Body of pancreas (tissue), 4 donors: ENCODE data around the gene SYCN. TPM values are rescaled to one million over a fixed set of nuclear protein-coding genes. Genes with fewer than 3 reads are reported as not detected.

Source experiments
- ATAC-seq: fragments of 150-250 bp; one replicate; pipeline ENCODE4 v1.9.1; 2016
- DNase-seq, 4 donors: peaks; one replicate each; pipeline ENCODE4 v3.0.0-alpha.2; 2019
- H3K27ac ChIP-seq, 4 donors: fragments of 200-600 bp; sonication (generic); 1 replicate in 3 of 4; 2 replicates in 1 of 4; pipeline versions ENCODE4 v1.5.1 to v1.6.1; 2016 to 2019; ENCODE audit warnings: mild to moderate bottlenecking in 1 of 4, mixed read lengths in 1 of 4, moderate library complexity in 1 of 4
- H3K27me3 ChIP-seq, 2 donors: fragments of 200-600 bp; sonication (generic); one replicate each; pipeline ENCODE4 v1.6.0; 2016; ENCODE audit warnings: mild to moderate bottlenecking in 1 of 2
- H3K36me3 ChIP-seq, 2 donors: fragments of 200-600 bp; sonication (generic); replicated peaks in 1 of 2; 2 replicates each; pipeline ENCODE4 v1.5.1; 2016; ENCODE audit warnings: low read depth in 2 of 2; ENCODE audit not compliant: insufficient read depth in 1 of 2
- H3K4me1 ChIP-seq: fragments of 200-600 bp; sonication (generic); one replicate; pipeline ENCODE4 v1.6.0; 2016
- H3K4me3 ChIP-seq, 2 donors: fragments of 200-600 bp; sonication (generic); 1 replicate in 1 of 2; 2 replicates in 1 of 2; pipeline ENCODE4 v1.5.1; 2016 to 2019
- H3K9me3 ChIP-seq, 3 donors: fragments of 200-600 bp; sonication (generic); 1 replicate in 2 of 3; 2 replicates in 1 of 3; pipeline ENCODE4 v1.5.1; 2016
- POLR2A ChIP-seq, 3 donors: fragments of 450-650 bp; IDR thresholded peaks; one replicate each; pipeline ENCODE4 v1.6.1; 2016; ENCODE audit warnings: antibody characterized with exemption in 3 of 3, mild to moderate bottlenecking in 2 of 3
- WGBS, 2 donors: methylation state at CpG; one replicate each; pipeline ENCODE4 v1.1.5; 2017; 5-methylcytosine and 5-hydroxymethylcytosine counted together
- intact Hi-C: fragments of 100-400 bp; cut with DNase I; formaldehyde crosslinking; loops from one replicate; pipeline ENCODE4 v1.15.1; 2023
- total RNA-seq, 2 donors: library from RNA; depleted of rRNA; stranded (reverse); fragments of >200 nt; gene quantifications; one replicate each; pipeline ENCODE4 v1.1.0, GENCODE V29; 2016
- TF ChIP-seq, protein P1 (sequence below), 7 experiments: fragments of 450-650 bp in 4 of 7; fragments of 200-600 bp in 3 of 7; sonication (generic) in 3 of 7; IDR thresholded peaks; one replicate each; pipeline ENCODE4 v1.5.1; 2016 to 2019; ENCODE audit warnings: antibody characterized with exemption in 7 of 7

SYCN gene
- total RNA-seq, 2 donors from 2014 or later: 2,614 to 5,793 TPM

DNA sequence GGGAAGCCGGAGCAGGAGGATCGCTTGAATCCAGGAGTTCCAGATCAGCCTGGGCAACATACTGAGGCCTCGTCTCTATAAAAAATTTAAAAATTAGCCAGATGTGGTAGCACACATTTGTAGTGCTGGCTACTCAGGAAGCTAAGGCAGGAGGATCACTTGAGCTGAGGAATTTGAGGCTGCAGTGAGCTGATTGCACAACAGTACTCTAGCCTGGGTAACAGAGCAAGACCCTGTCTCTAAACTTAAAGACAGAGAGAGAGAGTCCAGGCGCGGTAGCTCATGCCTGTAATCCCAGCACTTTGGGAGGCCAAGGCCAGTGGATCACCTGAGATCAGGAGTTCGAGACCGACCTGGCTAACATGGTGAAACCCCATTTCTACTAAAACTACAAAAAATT lies 36.4 kb upstream of the SYCN start:
- peaks cover 15% of the 10 kb centered on the region for H3K4me1 ChIP-seq
- H3K27me3 ChIP-seq: no peaks in the 10 kb centered on the region
- no peak for TF ChIP-seq POLR2A (IDR thresholded peaks at IDR 0.05)
- TF ChIP-seq, protein P1, sequence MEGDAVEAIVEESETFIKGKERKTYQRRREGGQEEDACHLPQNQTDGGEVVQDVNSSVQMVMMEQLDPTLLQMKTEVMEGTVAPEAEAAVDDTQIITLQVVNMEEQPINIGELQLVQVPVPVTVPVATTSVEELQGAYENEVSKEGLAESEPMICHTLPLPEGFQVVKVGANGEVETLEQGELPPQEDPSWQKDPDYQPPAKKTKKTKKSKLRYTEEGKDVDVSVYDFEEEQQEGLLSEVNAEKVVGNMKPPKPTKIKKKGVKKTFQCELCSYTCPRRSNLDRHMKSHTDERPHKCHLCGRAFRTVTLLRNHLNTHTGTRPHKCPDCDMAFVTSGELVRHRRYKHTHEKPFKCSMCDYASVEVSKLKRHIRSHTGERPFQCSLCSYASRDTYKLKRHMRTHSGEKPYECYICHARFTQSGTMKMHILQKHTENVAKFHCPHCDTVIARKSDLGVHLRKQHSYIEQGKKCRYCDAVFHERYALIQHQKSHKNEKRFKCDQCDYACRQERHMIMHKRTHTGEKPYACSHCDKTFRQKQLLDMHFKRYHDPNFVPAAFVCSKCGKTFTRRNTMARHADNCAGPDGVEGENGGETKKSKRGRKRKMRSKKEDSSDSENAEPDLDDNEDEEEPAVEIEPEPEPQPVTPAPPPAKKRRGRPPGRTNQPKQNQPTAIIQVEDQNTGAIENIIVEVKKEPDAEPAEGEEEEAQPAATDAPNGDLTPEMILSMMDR (IDR thresholded peaks at IDR 0.05): no peak
- DNase-seq: no peak
- no peaks in the 10 kb centered on the region for H3K36me3 ChIP-seq
- H3K27ac ChIP-seq: no peak overlapping the region
- ATAC-seq: no peak
- 87 to 95% methylated on average over 7 of the region's 7 CpGs for WGBS, 2 donors
- intact Hi-C loops: no loop called here
- H3K9me3 ChIP-seq: no peaks in the 10 kb centered on the region
- H3K4me3 ChIP-seq: no peak overlapping the region

- Histone ChIP-seq H3K27me3 (no peaks in the 10 kb centered on the region), H3K27ac (no peak overlapping the region), H3K9me3 (no peaks in the 10 kb centered on the region), H3K36me3 (no peaks in the 10 kb centered on the region), H3K4me3 (no peak overlapping the region), H3K4me1 (peaks cover 15% of the 10 kb centered on the region)
- no peak for TF ChIP-seq POLR2A (IDR thresholded peaks at IDR 0.05)
- TF ChIP-seq, protein P1 (IDR thresholded peaks at IDR 0.05): no peak
- intact Hi-C loops: no loop called here
- DNase-seq (no peak), ATAC-seq (no peak)
- 90 to 91% methylated on average over 6 of the region's 6 CpGs for WGBS, 2 donors
Measured at GRCh38 chr19:39238944-39239343, 34.9 kb upstream of the SYCN start.

DNA sequence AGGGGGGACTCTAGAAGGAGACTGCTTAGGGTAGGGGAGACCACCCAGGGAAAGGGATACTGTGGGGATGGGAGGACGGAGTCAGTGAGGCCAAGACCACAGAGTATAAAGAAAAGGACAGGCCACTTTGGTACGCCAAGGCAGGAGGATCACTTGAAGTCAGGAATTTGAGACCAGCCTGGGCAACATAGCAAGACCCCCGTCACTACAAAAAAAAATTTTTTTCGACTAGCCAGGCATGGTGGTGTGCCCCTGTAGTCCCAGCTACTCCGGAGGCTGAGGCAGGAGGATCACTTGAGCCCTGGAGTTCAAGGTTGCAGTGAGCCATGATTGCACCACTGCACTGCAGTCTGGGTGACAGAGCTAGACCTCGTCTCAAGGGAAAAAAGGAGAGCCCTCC lies 34.1 kb upstream of the SYCN start:
- DNase-seq (no peak), ATAC-seq (no peak)
- 78 to 85% methylated on average over 6 of the region's 6 CpGs for WGBS, 2 donors
- Histone ChIP-seq H3K4me3 (no peak overlapping the region), H3K4me1 (peaks cover 15% of the 10 kb centered on the region), H3K36me3 (no peaks in the 10 kb centered on the region), H3K27ac (peak overlapping the region; percentile 48 to 84 (median 76)), H3K9me3 (no peaks in the 10 kb centered on the region), H3K27me3 (no peaks in the 10 kb centered on the region)
- intact Hi-C loops: no loop called here
- no peak for TF ChIP-seq POLR2A (IDR thresholded peaks at IDR 0.05)
- TF ChIP-seq, protein P1 (IDR thresholded peaks at IDR 0.05): no peak

DNA sequence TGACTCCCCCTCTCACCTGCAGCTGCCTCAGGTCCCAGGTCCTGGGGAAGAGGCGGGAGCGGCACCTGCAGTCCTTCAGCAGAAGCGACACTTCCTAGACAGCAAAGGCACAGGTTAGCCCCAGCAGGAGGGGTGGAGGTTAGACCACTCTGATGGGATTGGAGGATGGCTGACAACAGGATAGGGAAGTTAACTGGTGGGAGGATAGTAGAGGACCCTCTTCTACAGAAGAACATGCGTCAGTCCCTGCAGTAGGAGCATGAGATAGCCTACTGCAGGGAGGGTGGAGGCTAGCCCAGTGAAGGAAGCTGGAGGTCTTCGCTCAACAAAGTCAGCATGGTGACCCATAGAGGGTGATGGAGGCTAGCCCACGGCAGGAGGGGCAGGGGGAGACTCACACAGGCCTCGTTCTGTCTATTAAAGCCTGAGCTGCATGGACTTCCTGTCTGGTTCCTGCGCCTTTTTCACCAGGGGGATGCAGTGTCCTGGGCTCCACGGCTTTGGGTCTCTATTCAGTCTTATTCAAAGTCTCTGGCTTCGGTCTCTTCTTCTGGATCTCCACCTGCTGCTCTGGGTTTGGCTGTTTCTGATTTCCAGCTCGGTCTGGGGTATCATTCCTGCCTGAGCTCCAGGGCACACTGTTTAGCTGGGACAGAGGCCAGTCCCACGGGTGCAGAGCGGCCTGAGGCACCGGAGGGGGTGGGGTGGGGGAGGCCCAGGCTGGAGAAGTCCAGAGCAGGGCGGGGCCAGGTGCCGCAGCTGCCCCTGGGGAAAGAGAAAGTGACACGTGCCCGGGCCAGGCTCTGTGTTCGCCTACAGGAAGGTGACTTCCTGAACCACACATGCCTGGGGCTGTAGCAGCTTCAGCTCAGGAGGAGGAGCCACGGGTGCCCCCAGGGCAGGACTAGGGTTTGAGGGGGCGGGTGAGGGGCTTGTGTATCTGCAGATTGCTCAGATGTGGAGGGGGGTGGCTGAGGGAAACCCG lies 33.4 kb upstream of the SYCN start:
- peak; percentile 8 to 62 (median 57) for TF ChIP-seq POLR2A (IDR thresholded peaks at IDR 0.05)
- TF ChIP-seq, protein P1 (IDR thresholded peaks at IDR 0.05): no peak
- H3K27ac ChIP-seq: peak overlapping the region; percentile 48 to 84 (median 76)
- no peak overlapping the region for H3K4me3 ChIP-seq
- no peaks in the 10 kb centered on the region for H3K27me3 ChIP-seq
- peak; percentile 92 to 96 (median 95) for DNase-seq
- peaks cover 15% of the 10 kb centered on the region for H3K4me1 ChIP-seq
- peak; percentile 99 for ATAC-seq
- 32 to 62% methylated on average over 9 to 22 of the region's 22 CpGs for WGBS, 2 donors
- intact Hi-C loops: no loop called here
- no peaks in the 10 kb centered on the region for H3K9me3 ChIP-seq
- no peaks in the 10 kb centered on the region for H3K36me3 ChIP-seq
